Sigmoid colon (tissue), 4 donors: ENCODE data around the gene PDCD1LG2.

Experiments
- EP300 ChIP-seq, 4 donors: sonication (generic); formaldehyde crosslinking; IDR thresholded peaks; one replicate each; pipeline ENCODE4 v1.6.1; 2017; ENCODE audit warnings: antibody characterized with exemption in 4 of 4
- POLR2A ChIP-seq, 2 donors: fragments of 450-650 bp; IDR thresholded peaks; one replicate each; pipeline ENCODE4 v1.6.1; 2016; ENCODE audit warnings: antibody characterized with exemption in 2 of 2, mild to moderate bottlenecking in 2 of 2, moderate library complexity in 2 of 2
- POLR2AphosphoS5 ChIP-seq, 4 donors: sonication (generic); formaldehyde crosslinking; IDR thresholded peaks; one replicate each; pipeline ENCODE4 v1.6.1; 2017; ENCODE audit warnings: antibody characterized with exemption in 4 of 4
- TF ChIP-seq, protein P1 (sequence below), 4 experiments: fragments of 450-650 bp in 3 of 4; fragments of 200-600 bp in 1 of 4; IDR thresholded peaks; one replicate each; pipeline ENCODE4 v1.5.1; 2016 to 2019; ENCODE audit warnings: antibody characterized with exemption in 4 of 4, mild to moderate bottlenecking in 3 of 4, moderate library complexity in 2 of 4

GRCh38 chr9:5479994-5480694, 30.2 kb upstream of the PDCD1LG2 start:
- TF ChIP-seq, protein P1, sequence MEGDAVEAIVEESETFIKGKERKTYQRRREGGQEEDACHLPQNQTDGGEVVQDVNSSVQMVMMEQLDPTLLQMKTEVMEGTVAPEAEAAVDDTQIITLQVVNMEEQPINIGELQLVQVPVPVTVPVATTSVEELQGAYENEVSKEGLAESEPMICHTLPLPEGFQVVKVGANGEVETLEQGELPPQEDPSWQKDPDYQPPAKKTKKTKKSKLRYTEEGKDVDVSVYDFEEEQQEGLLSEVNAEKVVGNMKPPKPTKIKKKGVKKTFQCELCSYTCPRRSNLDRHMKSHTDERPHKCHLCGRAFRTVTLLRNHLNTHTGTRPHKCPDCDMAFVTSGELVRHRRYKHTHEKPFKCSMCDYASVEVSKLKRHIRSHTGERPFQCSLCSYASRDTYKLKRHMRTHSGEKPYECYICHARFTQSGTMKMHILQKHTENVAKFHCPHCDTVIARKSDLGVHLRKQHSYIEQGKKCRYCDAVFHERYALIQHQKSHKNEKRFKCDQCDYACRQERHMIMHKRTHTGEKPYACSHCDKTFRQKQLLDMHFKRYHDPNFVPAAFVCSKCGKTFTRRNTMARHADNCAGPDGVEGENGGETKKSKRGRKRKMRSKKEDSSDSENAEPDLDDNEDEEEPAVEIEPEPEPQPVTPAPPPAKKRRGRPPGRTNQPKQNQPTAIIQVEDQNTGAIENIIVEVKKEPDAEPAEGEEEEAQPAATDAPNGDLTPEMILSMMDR (IDR thresholded peaks at IDR 0.05), result no peak
- TF ChIP-seq EP300 (IDR thresholded peaks at IDR 0.05), result no peak
- TF ChIP-seq POLR2AphosphoS5 (IDR thresholded peaks at IDR 0.05), result no peak
- TF ChIP-seq POLR2A (IDR thresholded peaks at IDR 0.05), result no peak
